HepG2 (cell line): ENCODE measurements around the gene MICB. TPM values are rescaled to one million over a fixed set of nuclear protein-coding genes. Genes with fewer than 3 reads are reported as not detected.

Experiments used
- ARID4A ChIP-seq: sonication (generic); formaldehyde crosslinking; IDR thresholded peaks from 2 replicates; pipeline ENCODE4 v1.5.0; 2020; ENCODE audit warnings: mild to moderate bottlenecking, missing genetic modification reagents, borderline replicate concordance
- ASH2L ChIP-seq: fragments of 300-600, 200-600 bp; sonication (generic); IDR thresholded peaks from 2 replicates; pipeline ENCODE4 v1.7.0; 2017; ENCODE audit warnings: low read depth, mild to moderate bottlenecking, moderate library complexity, mixed read lengths, low read length; ENCODE audit not compliant: insufficient read length
- CENPT ChIP-seq: sonication (generic); formaldehyde crosslinking; IDR thresholded peaks from 2 replicates; pipeline ENCODE4 v1.8.0; 2022; ENCODE audit warnings: low read depth, mild to moderate bottlenecking, moderate library complexity, missing genetic modification reagents
- HIVEP1 ChIP-seq: sonication (generic); formaldehyde crosslinking; IDR thresholded peaks from 2 replicates; pipeline ENCODE4 v1.4.0; 2020; ENCODE audit warnings: mild to moderate bottlenecking, missing genetic modification reagents
- MEF2D ChIP-seq: sonication (generic); formaldehyde crosslinking; IDR thresholded peaks from 2 replicates; pipeline ENCODE4 v1.5.1; 2020; ENCODE audit warnings: mild to moderate bottlenecking, missing genetic modification reagents
- SNRNP70 ChIP-seq: fragments of 200-400 bp; formaldehyde crosslinking; IDR thresholded peaks from 2 replicates; pipeline ENCODE4 v1.6.1; 2017; ENCODE audit warnings: mild to moderate bottlenecking, low read depth, low read length, moderate library complexity
- TBX2 ChIP-seq: sonication (generic); formaldehyde crosslinking; IDR thresholded peaks from 2 replicates; pipeline ENCODE4 v1.5.0; 2020; ENCODE audit warnings: missing genetic modification reagents, mild to moderate bottlenecking, borderline replicate concordance
- THAP7 ChIP-seq: sonication (generic); formaldehyde crosslinking; IDR thresholded peaks from 2 replicates; pipeline ENCODE4 v1.8.1; 2023; ENCODE audit warnings: mild to moderate bottlenecking, missing genetic modification reagents
- ZBTB34 ChIP-seq: sonication (generic); formaldehyde crosslinking; IDR thresholded peaks from 2 replicates; pipeline ENCODE4 v1.8.0; 2022; ENCODE audit warnings: mild to moderate bottlenecking, missing genetic modification reagents
- ZKSCAN5 ChIP-seq: sonication (generic); formaldehyde crosslinking; IDR thresholded peaks from 2 replicates; pipeline ENCODE4 v1.5.1; 2020; ENCODE audit warnings: mild to moderate bottlenecking, missing genetic modification reagents
- ZNF30 ChIP-seq: sonication (generic); formaldehyde crosslinking; IDR thresholded peaks from 2 replicates; pipeline ENCODE4 v1.5.0; 2020; ENCODE audit warnings: mild to moderate bottlenecking, missing genetic modification reagents
- ZNF674 ChIP-seq: sonication (generic); formaldehyde crosslinking; IDR thresholded peaks from 2 replicates; pipeline ENCODE4 v1.5.0; 2020; ENCODE audit warnings: low read depth, mild to moderate bottlenecking, missing genetic modification reagents
- polyA plus RNA-seq, 8 experiments: library from polyadenylated mRNA; depleted of rRNA in 3 of 8; stranded (reverse) in 7 of 8; unstranded in 1 of 8; fragments of >200 nt; fragmentation: Illumina TruSeq in 4 of 8; extraction: Trizol in 4 of 8; gene quantifications; 2 replicates each; pipeline versions ENCODE4 v1.2.1 to v1.2.3, GENCODE V29; 2011 to 2016; ENCODE audit warnings: low read depth in 4 of 8, missing spikeins in 1 of 8, mixed read lengths in 1 of 8; ENCODE audit not compliant: insufficient read depth in 1 of 8
- total RNA-seq, 5 experiments: library from RNA; depleted of rRNA; stranded (reverse); fragments of >200 nt; fragmentation: Illumina TruSeq; extraction: Trizol; gene quantifications; 2 replicates each; pipeline ENCODE4 v1.2.3, GENCODE V29; 2016; ENCODE audit warnings: low read depth in 1 of 5
- TF ChIP-seq, protein P1 (sequence below), 2 experiments: IDR thresholded peaks; 2 replicates each; pipeline ENCODE4 v1.6.1; 2011 to 2012; ENCODE audit warnings: low read length in 2 of 2, borderline replicate concordance in 1 of 2, low read depth in 1 of 2, mild to moderate bottlenecking in 1 of 2, moderate library complexity in 1 of 2

The MICB gene
- total and polyA plus RNA-seq, 2 of the 13 experiments (the other 11 are each of a cell fraction or from before 2014, with no cell fraction given): 12.5 to 12.8 TPM

DNA sequence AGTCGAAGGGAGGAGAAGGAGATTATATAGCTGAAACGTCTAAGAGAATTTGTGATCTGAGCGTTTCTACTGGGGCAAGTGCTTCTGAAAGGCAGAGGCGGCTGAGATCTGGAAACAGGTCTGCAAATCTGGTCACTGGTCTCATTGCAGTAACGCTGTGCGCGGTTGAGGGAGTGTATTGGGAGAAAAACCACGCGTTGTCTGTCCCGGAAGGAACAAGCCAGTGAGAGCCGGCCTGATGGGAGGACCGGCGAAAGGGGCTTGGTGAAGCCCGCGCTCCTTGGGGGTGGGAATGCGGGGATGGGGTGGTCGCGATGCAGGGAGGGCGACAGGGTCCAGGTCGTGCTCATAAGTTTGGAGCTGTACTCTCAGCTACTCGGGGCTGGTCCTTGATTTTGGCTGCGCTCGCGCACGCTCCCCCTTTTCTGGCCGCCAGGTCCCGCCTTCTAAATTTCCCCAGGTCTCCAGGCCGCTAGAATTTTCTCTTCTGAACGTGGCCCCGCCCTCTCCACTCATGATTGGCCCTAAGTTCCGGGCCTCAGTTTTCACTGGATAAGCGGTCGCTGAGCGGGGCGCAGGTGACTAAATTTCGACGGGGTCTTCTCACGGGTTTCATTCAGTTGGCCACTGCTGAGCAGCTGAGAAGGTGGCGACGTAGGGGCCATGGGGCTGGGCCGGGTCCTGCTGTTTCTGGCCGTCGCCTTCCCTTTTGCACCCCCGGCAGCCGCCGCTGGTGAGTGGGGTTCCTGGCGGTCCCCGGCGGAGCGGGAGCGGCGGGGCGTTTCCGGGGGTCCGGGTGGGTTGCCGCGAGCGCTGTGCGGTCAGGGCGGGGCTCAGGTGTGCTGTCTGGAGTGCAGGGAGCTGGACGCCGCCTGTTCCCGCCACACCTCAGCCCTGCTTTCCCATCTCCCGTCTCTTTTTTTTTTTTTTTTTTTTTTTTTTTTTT lies at the start of gene MICB (continued):
- TF ChIP-seq TBX2 (CRISPR knock-in tag): peak; percentile 42
- TF ChIP-seq HIVEP1 (CRISPR knock-in tag): no peak; the same call in 1 of the 2 replicates
- no peak for TF ChIP-seq THAP7 (CRISPR knock-in tag)
- no peak for TF ChIP-seq SNRNP70
- TF ChIP-seq ZNF30 (CRISPR knock-in tag): no peak
- no peak for TF ChIP-seq ZNF674 (CRISPR knock-in tag)
- no peak; the same call in 1 of the 2 replicates for TF ChIP-seq MEF2D (CRISPR knock-in tag)
- no peak for TF ChIP-seq ZKSCAN5 (CRISPR knock-in tag)
- TF ChIP-seq, protein P1, sequence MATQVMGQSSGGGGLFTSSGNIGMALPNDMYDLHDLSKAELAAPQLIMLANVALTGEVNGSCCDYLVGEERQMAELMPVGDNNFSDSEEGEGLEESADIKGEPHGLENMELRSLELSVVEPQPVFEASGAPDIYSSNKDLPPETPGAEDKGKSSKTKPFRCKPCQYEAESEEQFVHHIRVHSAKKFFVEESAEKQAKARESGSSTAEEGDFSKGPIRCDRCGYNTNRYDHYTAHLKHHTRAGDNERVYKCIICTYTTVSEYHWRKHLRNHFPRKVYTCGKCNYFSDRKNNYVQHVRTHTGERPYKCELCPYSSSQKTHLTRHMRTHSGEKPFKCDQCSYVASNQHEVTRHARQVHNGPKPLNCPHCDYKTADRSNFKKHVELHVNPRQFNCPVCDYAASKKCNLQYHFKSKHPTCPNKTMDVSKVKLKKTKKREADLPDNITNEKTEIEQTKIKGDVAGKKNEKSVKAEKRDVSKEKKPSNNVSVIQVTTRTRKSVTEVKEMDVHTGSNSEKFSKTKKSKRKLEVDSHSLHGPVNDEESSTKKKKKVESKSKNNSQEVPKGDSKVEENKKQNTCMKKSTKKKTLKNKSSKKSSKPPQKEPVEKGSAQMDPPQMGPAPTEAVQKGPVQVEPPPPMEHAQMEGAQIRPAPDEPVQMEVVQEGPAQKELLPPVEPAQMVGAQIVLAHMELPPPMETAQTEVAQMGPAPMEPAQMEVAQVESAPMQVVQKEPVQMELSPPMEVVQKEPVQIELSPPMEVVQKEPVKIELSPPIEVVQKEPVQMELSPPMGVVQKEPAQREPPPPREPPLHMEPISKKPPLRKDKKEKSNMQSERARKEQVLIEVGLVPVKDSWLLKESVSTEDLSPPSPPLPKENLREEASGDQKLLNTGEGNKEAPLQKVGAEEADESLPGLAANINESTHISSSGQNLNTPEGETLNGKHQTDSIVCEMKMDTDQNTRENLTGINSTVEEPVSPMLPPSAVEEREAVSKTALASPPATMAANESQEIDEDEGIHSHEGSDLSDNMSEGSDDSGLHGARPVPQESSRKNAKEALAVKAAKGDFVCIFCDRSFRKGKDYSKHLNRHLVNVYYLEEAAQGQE (IDR thresholded peaks at IDR 0.05; ENCODE audit: borderline replicate concordance in 1 of 2, low read depth in 1 of 2, low read length in 2 of 2): no peak
- no peak for TF ChIP-seq ASH2L
- TF ChIP-seq CENPT (CRISPR knock-in tag): 0 out of 2 replicates have a peak, but pooled peaks have one; percentile 32
- TF ChIP-seq ARID4A (CRISPR knock-in tag): peak; percentile 47; the same call in 1 of the 2 replicates
- no peak for TF ChIP-seq ZBTB34 (CRISPR knock-in tag)
